HG02588 (cell line): ENCODE results near the gene TGIF2LY.
"Not testable (repeated sequence)": the region's sequence is repeated elsewhere in the genome, so short reads cannot be mapped to it uniquely, and the experiment has no call there.

Experiments
- ATAC-seq: cut with Tn5 transposase; IDR thresholded peaks from one replicate; pipeline ENCODE4 v1.9.1; 2021; ENCODE audit warnings: mild to moderate bottlenecking, moderate library complexity; ENCODE audit not compliant: unreplicated experiment

The TGIF2LY gene

DNA sequence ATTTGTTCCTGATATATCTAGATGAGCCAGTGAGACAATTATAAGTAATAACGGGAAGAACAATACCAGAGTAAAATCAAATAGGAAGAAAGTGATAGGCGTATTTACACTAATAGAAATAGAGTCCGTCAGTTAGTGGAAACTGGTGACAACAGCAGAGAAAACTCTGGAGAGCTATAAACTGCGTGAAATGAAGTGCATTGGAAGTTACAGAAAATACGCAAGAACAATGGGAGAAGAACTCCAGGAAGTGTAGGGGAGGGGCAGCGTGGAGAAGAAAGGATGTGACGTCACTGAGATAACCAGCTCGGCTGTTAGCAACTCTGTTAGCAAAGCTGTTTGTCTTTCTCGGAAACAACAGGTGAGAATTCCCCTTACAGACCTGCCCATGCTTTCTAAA lies at the start of gene TGIF2LY:
Gene TGIF2LY, plus strand, starts transcription at position 301 of the 400 bp plus-strand sequence. CDS start 178 bp downstream, outside the sequence.
- ATAC-seq, result not testable (repeated sequence)
